Measurements from ENCODE around the gene GPD2.
A peak's percentile ranks its signal among the peaks of the same experiment; 100 is the strongest.
"Not testable (repeated sequence)": the region's sequence is repeated elsewhere in the genome, so short reads cannot be mapped to it uniquely, and the experiment has no call there.

The GPD2 gene

DNA sequence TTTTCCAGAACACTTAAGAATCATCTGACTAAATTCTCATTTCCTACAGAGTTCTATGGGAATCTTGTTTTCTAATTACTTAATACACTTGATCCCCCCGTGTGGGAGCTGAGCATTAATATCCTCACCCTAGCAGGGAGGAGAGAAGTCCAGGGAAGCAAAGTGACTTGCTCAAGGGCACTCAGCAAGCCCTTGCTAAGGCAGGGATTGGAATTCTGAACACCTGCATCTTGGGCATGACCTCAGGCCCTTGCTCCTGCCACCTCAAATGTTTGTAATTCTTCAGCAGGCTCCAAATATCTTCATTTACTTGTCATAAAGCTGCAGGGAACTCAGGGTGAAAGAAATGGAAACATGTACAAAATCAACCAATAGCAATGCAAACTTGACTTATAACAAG, 162.4 kb downstream of the GPD2 start:
- DNase-seq, result no peak

DNA sequence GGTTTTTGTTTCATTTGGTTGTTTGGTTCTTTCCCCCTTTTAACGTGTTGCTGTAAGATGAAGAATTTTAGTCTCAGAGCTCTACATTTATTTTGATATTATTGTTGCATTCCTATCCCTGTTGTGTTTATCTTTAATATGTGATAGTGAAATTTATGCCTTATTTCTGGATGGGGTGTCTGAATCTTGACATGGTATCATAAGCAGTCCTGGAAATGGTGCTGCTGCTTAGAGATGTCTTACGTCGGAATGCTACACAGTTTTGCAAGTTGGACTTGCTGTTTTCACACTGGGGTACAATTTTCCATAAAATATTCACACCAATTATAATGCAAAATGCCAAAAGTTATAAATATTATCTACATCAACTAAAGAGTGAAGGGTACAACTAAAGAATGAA, 164.0 kb downstream of the GPD2 start:
- DNase-seq, result no peak

DNA sequence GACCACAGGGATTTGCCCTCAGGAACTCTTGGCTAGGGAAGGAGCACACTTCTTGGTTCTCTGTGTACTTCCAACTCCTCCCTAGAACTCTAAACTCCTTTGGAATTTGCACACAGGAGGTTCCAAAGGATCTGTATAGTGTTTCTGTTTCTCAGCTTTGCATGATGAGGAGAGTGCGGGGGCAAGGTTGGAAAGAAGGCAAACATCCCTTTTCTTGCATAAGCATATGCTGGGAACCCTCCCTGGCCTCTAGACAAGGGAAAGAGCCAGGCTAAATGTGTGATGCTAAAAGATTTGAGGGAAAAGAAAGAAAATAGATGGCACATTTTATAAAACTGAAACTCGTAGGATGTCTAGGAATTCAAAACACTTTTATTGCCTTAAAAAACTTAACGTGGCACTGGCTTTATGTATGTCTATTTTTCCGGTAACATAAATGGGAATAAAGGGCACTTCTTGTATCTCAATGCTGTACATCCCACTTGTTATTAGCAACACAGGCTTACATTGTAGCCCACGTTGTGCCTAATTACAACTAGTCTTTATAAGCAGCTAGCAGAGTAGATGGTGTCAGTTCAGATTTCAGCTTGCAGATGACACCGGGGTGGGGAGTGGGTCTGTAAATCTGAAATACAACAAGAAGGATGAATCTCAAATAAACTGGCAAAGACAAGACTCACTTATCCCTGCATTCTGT, 165.8 kb downstream of the GPD2 start:
- DNase-seq, result no peak

DNA sequence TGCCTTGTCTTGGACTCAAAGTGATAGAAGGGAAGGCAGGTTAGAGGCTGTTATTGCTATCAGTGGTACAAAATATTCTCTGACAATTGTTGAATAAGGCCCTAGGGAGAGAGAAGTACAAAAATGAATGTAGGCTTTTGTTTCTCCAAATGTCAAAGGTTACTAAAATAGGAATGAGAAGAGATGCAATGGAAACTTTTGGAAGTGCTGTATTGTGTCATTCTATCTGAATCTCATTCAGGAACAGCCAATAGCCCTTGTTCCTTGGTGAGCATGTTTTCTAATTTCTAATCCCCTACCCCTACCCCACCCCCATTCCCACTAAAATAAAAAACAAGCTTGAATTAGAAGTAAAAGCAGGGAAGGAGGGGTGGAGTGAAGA, 166.4 kb downstream of the GPD2 start:
- DNase-seq, result no peak

DNA sequence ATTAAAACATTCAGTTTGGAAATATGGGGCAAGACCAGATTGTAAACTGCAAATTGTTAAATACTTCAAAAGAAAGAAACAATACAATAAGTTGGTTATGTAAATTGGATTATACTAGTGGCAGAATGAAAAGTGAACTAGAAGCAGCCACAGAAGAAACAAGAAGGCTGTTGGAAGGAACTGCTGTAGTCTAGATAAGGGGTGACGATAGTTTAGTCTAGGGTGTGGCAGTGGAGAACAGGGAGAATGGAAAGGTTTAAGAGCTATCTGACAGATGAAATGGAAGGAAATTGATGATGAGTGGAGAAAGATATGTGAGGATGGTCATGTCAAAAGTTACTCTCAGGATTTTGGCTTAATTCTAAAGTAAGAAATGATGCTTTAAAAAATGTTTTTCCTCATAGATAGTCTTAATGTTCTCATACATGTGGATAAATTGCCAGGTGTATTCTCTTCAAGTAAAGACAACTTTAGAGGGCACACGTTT, 179.7 kb downstream of the GPD2 start:
- DNase-seq, result no peak

DNA sequence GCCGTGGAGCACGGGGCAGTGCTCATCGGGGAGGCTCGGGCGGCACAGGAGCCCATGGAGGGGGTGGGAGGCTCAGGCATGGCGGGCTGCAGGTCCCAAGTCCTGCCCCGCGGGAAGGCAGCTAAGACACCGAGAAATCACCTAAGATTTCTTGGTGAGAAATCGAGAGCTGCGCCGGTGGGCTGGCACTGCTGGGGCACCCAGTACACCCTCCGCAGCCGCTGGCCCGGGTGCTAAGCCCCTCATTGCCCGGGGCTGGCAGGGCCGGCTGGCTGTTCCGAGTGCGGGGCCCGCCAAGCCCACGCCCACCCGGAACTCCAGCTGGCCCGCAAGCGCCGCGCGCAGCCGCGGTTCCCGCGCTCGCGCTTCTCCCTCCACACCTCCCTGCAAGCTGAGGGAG, 181.9 kb downstream of the GPD2 start:
- DNase-seq, result not testable (repeated sequence)

DNA sequence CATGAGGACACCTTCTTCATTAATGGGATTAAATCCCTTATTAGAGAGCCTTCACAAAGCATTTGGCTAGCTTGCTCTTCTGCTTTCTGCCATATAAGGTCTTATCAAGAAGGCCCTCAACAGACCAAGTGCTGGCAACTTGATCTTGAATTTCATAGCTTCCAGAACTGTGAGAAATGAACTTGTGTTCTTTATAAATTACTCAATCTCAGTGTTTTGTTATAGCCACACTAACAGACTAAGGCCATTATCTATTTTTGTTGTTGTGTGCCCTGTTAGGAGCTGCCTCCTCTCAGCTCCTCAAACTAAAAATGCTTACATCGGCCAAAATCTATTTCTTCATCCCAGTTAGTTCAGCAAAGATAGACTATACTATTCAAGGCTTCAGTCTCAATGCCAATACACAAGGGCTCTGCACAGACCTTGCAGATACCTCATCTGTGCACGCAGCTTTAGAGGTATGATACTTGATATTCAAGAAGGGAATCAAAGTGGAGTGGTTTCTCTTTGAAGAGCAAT, 182.9 kb downstream of the GPD2 start:
- no peak for DNase-seq

DNA sequence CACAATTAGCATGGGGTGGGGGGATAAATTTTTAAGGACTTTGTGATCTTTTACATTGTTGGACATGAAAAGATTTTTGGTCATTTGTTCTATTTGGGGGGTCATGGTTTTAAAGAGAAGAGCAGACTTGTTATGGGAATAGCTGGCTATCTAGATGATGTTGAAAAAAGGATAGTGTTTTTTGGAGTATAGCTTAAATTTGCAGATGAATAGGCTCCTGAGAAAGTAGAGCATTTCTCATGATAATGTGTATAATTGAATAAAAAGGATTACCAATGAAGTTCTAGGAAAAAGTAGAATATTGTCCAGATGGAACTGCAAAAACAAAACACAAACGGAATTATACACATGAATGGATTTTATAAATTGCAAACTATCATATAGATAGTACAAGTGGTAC, 186.3 kb downstream of the GPD2 start:
- no peak for DNase-seq

DNA sequence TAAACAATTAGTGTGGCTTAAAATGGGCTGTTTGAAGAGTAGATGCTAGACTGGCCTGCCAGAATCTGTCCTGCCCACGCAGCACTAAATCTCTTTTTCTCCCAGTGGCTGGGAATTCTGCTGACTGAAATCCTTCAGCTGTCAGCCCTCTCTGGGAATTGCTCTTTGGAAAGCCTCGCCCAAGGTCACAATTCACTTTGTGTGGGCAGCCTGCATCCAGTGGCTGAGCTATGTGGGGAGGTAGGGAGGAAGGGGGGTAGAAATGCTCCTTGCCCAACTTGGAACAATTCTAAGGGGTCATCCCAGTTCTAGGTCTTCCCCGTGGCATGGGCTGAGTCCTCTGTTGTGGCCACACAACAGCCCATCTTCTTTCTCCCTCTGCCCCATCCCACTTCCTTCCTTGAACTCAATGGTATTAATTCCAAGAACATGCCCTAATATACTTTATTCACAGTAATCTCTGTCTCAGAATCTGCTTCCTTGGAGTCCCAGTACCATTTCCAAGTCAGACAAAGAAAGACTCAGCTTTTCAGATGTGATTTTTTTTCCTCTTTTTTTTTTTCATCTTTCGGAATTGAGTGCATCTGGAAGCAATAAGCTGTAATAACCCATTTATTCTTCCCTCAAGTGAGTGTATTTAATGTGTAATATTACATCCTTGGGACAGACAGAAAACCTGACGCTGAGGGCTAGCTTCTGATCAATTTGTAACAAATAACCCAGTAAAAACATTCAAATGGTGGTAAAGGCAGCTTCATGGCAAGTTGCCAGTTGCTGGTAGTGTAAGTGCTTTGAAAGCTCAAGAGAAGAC, 189.4 kb downstream of the GPD2 start:
- DNase-seq, result peak; percentile 10

DNA sequence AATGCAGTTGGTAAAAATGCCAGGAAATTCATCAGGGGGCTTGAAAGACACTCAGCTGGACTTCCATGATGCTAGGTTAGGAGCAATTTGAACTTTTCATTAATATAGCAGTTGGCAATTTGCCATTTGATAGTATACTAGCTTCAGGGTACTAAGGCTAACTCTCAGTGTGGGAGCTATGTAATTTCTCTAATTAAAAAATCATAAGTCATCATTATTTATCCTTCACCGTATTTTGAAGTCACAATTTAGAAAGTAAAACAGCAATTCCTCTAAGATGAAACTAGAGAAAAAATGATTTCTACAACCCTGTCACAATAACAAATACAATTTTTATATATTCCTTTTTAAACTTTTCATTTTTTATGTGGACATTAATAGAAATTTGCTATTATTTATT, 190.8 kb downstream of the GPD2 start:
- no peak for DNase-seq

DNA sequence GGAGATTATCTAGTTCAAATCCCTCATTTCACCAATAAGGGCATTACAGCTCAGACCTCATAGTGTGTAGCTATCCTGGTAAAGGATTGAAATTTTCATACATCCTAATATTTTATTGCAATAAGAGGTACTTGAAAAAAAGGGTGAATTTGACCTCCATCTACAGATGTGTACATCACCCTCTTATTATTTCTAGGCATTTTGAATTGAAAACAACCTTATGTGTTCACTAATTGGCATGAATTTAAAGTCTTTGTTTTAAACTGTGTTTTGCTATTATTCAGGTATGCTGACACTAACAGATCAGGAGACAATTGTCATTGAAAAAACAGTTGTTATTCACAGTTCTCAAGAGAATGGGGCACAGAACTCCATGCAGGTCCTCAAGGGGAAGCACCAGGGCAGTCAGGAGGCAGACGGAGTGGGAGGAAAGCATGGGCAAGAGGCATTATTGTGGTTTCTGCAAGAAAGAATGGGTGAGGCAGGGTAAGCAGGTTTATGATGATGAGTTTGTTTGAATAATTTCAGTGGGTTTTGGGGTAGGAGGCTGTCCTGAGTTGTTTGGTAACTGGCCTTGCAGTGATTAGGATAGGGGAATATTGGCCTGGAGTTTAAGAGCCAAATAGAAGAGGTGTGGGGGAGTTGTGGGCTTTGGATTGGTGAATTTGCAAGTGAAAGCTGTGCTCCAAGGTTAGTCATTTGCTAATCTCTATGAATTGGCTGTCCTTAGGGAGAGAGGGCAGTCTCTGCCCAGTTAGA, 194.6 kb downstream of the GPD2 start:
- DNase-seq, result no peak

DNA sequence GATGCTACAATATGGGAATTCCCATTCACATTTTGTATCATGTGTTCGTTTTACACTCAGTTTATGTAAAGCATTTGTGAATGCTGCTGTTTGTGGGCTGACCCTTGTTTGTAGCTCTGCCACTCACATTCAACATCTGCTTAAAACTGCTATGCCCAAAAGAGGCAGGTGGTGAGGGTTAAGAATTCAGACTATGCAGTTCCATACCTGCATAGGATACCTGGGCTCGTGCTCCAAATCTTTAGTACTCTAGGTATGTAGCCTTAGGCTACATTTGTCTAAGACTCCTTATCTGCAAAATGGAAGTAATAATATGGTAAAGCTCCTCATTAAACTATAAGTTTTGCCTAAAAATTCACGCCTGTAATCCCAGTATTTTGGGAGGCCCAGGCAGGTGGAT, 199.5 kb downstream of the GPD2 start:
- no peak for DNase-seq
